Hepatocyte (in vitro differentiated cells): ENCODE data around the gene CILP2. TPM values are rescaled to one million over a fixed set of nuclear protein-coding genes. Genes with fewer than 3 reads are reported as not detected.

Source experiments
- DNase-seq: peaks from one replicate; pipeline ENCODE4 v3.0.0-alpha.2; 2016; ENCODE audit warnings: low spot score
- H2AFZ ChIP-seq: fragments of 200-600 bp; sonication (generic); 2 replicates; pipeline ENCODE4 v1.6.0; 2016; ENCODE audit warnings: antibody characterized with exemption, mild to moderate bottlenecking
- H3K27ac ChIP-seq: fragments of 200-600 bp; sonication (generic); 2 replicates; pipeline ENCODE4 v1.5.1; 2016; ENCODE audit warnings: mild to moderate bottlenecking
- H3K27me3 ChIP-seq: fragments of 200-600 bp; sonication (generic); 2 replicates; pipeline ENCODE4 v1.6.1; 2016
- H3K36me3 ChIP-seq: fragments of 200-600 bp; sonication (generic); replicated peaks from 2 replicates; pipeline ENCODE4 v1.5.1; 2016; ENCODE audit warnings: low read depth; ENCODE audit not compliant: insufficient read depth
- H3K4me1 ChIP-seq: fragments of 200-600 bp; sonication (generic); 2 replicates; pipeline ENCODE4 v1.5.1; 2016; ENCODE audit warnings: mild to moderate bottlenecking, moderate library complexity; ENCODE audit not compliant: insufficient read depth
- H3K4me2 ChIP-seq: fragments of 200-600 bp; sonication (generic); 2 replicates; pipeline ENCODE4 v1.6.0; 2016
- H3K4me3 ChIP-seq: fragments of 200-600 bp; sonication (generic); 2 replicates; pipeline ENCODE4 v1.5.1; 2016; ENCODE audit warnings: mild to moderate bottlenecking
- H3K79me2 ChIP-seq: fragments of 200-600 bp; sonication (generic); 2 replicates; pipeline ENCODE4 v1.6.0; 2017; ENCODE audit warnings: mild to moderate bottlenecking
- H3K9me2 ChIP-seq: fragments of 200-600 bp; sonication (generic); replicated peaks from 2 replicates; pipeline ENCODE4 v1.6.0; 2017; ENCODE audit warnings: mild to moderate bottlenecking; ENCODE audit not compliant: insufficient read depth
- H3K9me3 ChIP-seq: fragments of 200-600 bp; sonication (generic); 2 replicates; pipeline ENCODE4 v1.5.1; 2016; ENCODE audit warnings: low read depth, mild to moderate bottlenecking
- H4K20me1 ChIP-seq: fragments of 200-600 bp; sonication (generic); 2 replicates; pipeline ENCODE4 v1.6.0; 2016; ENCODE audit warnings: mild to moderate bottlenecking; ENCODE audit not compliant: insufficient read depth, poor library complexity, severe bottlenecking
- CTCF ChIP-seq: fragments of 200-600 bp; sonication (generic); IDR thresholded peaks from 2 replicates; pipeline ENCODE4 v1.5.1; 2016; ENCODE audit warnings: antibody characterized with exemption, mild to moderate bottlenecking; ENCODE audit not compliant: poor library complexity
- EZH2 ChIP-seq: fragments of 200-600 bp; sonication (generic); IDR thresholded peaks from 2 replicates; pipeline ENCODE4 v1.6.1; 2016; ENCODE audit warnings: antibody characterized with exemption, mild to moderate bottlenecking, borderline replicate concordance
- EZH2phosphoT487 ChIP-seq: fragments of 200-600 bp; sonication (generic); IDR thresholded peaks from one replicate; pipeline ENCODE4 v1.6.1; 2018; ENCODE audit warnings: antibody characterized with exemption, mild to moderate bottlenecking, low read depth, moderate library complexity; ENCODE audit not compliant: unreplicated experiment, severe bottlenecking
- WGBS: methylation state at CpG from one replicate; pipeline ENCODE4 v1.1.6; 2016; ENCODE audit warnings: low lambda C conversion rate; ENCODE audit errors: missing lambda C conversion rate; 5-methylcytosine and 5-hydroxymethylcytosine counted together
- polyA plus RNA-seq: library from polyadenylated mRNA; unstranded; fragments of >200 nt; fragmentation: Nextera tagmentation; extraction: Ambion mirVana; gene quantifications from 2 replicates; pipeline ENCODE4 v1.2.1, GENCODE V29; 2016
- total RNA-seq: library from RNA; depleted of rRNA; stranded (reverse); fragments of >200 nt; gene quantifications from 2 replicates; pipeline ENCODE4 v1.2.3, GENCODE V29; 2014

Gene CILP2
- total and polyA plus RNA-seq, 2 experiments from 2014 or later, result 5.7 to 16.5 TPM

- no peak for TF ChIP-seq EZH2
- TF ChIP-seq CTCF, result no peak
- no peak for TF ChIP-seq EZH2phosphoT487
These were observed 37.3 kb downstream of the CILP2 start for GRCh38 chr19:19575411-19575810.

DNA sequence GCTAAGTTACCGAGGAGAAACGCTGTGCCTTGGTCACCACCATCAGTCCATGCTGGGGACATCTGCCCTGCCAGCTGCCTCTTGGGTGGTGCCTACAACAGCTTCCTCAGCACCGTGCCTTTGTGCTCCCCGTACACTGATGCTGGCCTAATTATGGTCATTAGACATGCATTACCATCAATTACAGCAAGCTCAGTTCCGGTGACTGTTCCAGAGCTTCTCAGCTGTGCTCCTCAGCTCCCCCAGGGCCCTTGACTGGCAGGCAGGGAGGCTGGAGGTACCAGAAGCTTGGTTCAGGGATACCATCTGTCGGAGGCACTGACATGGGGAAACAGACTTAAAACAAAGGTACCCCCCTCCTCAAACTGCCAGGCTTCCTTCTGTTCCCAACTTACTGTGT is 40.2 kb downstream of the CILP2 start:
- TF ChIP-seq CTCF (no peak), EZH2 (no peak), EZH2phosphoT487 (no peak)
- no peak for DNase-seq

More at GRCh38 chr19:19575411-19575810, 37.3 kb downstream of the CILP2 start:
- no peaks in the 10 kb centered on the region for H3K27me3 ChIP-seq
- H3K4me3 ChIP-seq, result no peak overlapping the region
- no peak overlapping the region for H3K4me2 ChIP-seq
- H2AFZ ChIP-seq, result no peak overlapping the region
- H3K9me2 ChIP-seq, result no peaks in the 10 kb centered on the region
- no peaks in the 10 kb centered on the region for H3K36me3 ChIP-seq
- no peaks in the 10 kb centered on the region for H3K79me2 ChIP-seq
- no peak for DNase-seq
- WGBS, result 65% methylated on average over 6 of the region's 6 CpGs
- H4K20me1 ChIP-seq, result no peaks in the 10 kb centered on the region
- no peaks in the 10 kb centered on the region for H3K4me1 ChIP-seq
- H3K27ac ChIP-seq, result no peak overlapping the region
- no peaks in the 10 kb centered on the region for H3K9me3 ChIP-seq

DNA sequence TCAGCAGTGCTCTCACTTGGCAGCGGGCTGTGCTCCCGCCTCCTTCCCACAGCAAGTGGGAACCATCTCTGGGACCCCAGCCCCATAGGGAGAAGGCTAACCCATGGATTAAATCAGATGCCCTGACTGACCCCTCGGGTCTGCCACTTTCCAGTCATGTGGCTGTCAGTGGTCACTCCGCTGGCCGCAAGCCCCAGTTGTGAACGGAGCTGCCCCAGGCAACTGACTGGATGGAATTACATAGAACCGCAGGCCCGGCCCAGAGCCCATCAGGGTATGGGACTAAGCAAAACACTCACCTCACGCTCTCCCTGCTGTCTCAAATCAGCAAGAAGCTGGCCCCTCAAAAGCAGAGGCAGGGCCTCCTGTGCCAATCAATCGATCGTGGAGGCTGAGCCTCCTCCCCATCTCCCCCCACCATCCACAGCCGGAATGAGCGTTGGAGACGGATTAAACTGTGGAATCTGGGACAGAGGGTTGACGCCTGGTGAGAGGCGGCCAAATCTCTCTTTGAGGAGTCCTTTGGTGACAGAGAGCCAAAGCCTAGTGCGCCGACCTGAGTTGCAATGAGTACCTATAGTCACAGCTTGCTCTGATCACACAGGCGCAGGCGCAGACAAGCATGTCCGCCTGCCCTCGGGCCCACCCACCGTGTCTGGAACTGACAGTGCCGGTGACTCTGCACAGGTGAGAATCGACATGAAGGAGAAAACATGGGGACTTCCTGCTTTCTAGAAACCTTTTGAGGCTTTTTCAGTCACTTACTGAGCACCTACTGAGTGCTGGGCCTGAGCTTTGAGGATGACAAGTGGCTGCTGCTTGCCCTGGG is 41.7 kb downstream of the CILP2 start:
- Histone ChIP-seq H3K4me2 (no peak overlapping the region), H3K9me3 (no peaks in the 10 kb centered on the region), H3K36me3 (no peaks in the 10 kb centered on the region), H2AFZ (no peak overlapping the region), H3K9me2 (no peaks in the 10 kb centered on the region), H4K20me1 (no peaks in the 10 kb centered on the region), H3K4me1 (no peaks in the 10 kb centered on the region), H3K27ac (no peak overlapping the region), H3K27me3 (no peaks in the 10 kb centered on the region), H3K4me3 (no peak overlapping the region), H3K79me2 (no peaks in the 10 kb centered on the region)
- no peak for TF ChIP-seq CTCF
- no peak for TF ChIP-seq EZH2
- TF ChIP-seq EZH2phosphoT487, result no peak
- 93% methylated on average over 24 of the region's 25 CpGs for WGBS
- no peak for DNase-seq

More for the DNA sequence above, 40.2 kb downstream of the CILP2 start:
- no peak overlapping the region for H3K4me3 ChIP-seq
- H3K36me3 ChIP-seq, result no peaks in the 10 kb centered on the region
- WGBS, result 91% methylated on average over 6 of the region's 6 CpGs
- H3K27me3 ChIP-seq, result no peaks in the 10 kb centered on the region
- H4K20me1 ChIP-seq, result no peaks in the 10 kb centered on the region
- no peaks in the 10 kb centered on the region for H3K79me2 ChIP-seq
- H2AFZ ChIP-seq, result no peak overlapping the region
- no peak overlapping the region for H3K4me2 ChIP-seq
- H3K27ac ChIP-seq, result no peak overlapping the region
- no peaks in the 10 kb centered on the region for H3K4me1 ChIP-seq
- H3K9me2 ChIP-seq, result no peaks in the 10 kb centered on the region
- no peaks in the 10 kb centered on the region for H3K9me3 ChIP-seq
